Thyroid gland (tissue), 4 donors: ENCODE measurements around the gene TNFSF8. TPM values are rescaled to one million over a fixed set of nuclear protein-coding genes. Genes with fewer than 3 reads are reported as not detected.

Source experiments
- DNase-seq, 2 donors: peaks; one replicate each; pipeline ENCODE4 v3.0.0-alpha.2; 2019
- H3K27ac ChIP-seq, 3 donors: fragments of 200-600 bp; sonication (generic); 1 replicate in 2 of 3; 2 replicates in 1 of 3; pipeline ENCODE4 v1.5.1; 2016 to 2019; ENCODE audit warnings: mild to moderate bottlenecking in 1 of 3, moderate library complexity in 1 of 3
- H3K27me3 ChIP-seq: fragments of 200-600 bp; sonication (generic); one replicate; pipeline ENCODE4 v1.5.1; 2019
- H3K36me3 ChIP-seq, 2 donors: fragments of 200-600 bp; sonication (generic); one replicate each; pipeline ENCODE4 v1.5.1; 2016 to 2019
- H3K4me1 ChIP-seq, 2 donors: fragments of 200-600 bp; sonication (generic); one replicate each; pipeline ENCODE4 v1.5.1; 2017 to 2019
- H3K4me3 ChIP-seq, 3 donors: fragments of 200-600 bp; sonication (generic); replicated peaks in 1 of 3; 1 replicate in 2 of 3; 2 replicates in 1 of 3; pipeline ENCODE4 v1.5.1; 2016; ENCODE audit warnings: mild to moderate bottlenecking in 1 of 3
- H3K9me3 ChIP-seq: fragments of 200-600 bp; sonication (generic); one replicate; pipeline ENCODE4 v1.5.1; 2017
- CTCF ChIP-seq, 6 experiments: fragments of 200-600 bp in 3 of 6; fragments of 450-650 bp in 3 of 6; sonication (generic) in 3 of 6; IDR thresholded peaks; one replicate each; pipeline ENCODE4 v1.5.1; 2016 to 2019; ENCODE audit warnings: antibody characterized with exemption in 6 of 6, mild to moderate bottlenecking in 2 of 6, inconsistent platforms in 1 of 6, moderate library complexity in 1 of 6
- POLR2A ChIP-seq, 2 donors: fragments of 450-650 bp; IDR thresholded peaks; one replicate each; pipeline ENCODE4 v1.6.1; 2017; ENCODE audit warnings: antibody characterized with exemption in 2 of 2, mild to moderate bottlenecking in 2 of 2, moderate library complexity in 1 of 2
- WGBS, 2 donors: methylation state at CpG; one replicate each; pipeline ENCODE4 v1.1.5; 2017; 5-methylcytosine and 5-hydroxymethylcytosine counted together
- intact Hi-C: fragments of 100-400 bp; cut with DNase I; formaldehyde crosslinking; loops from one replicate; pipeline ENCODE4 v1.15.1; 2023
- total RNA-seq, 4 donors: library from RNA; depleted of rRNA; stranded (reverse); fragments of >200 nt; gene quantifications; one replicate each; pipeline ENCODE4 v1.2.3, GENCODE V29; 2016

TNFSF8 gene
- total RNA-seq, 4 donors from 2014 or later: 1.3 to 4.2 (median 2.1) TPM

- H3K4me3 ChIP-seq: no peak overlapping the region
- H3K9me3 ChIP-seq: no peaks in the 10 kb centered on the region
- intact Hi-C loops: no loop called here
- 84 to 87% methylated on average over 3 of the region's 3 CpGs for whole genome bisulfite sequencing, 2 donors
- no peaks in the 10 kb centered on the region for H3K27me3 ChIP-seq
- H3K36me3 ChIP-seq: no peaks in the 10 kb centered on the region
- DNase-seq: no peak
- H3K27ac ChIP-seq: no peak overlapping the region
- peaks cover 0 to 10% of the 10 kb centered on the region in 2 donors for H3K4me1 ChIP-seq
- TF ChIP-seq CTCF (IDR thresholded peaks at IDR 0.05) (no peak), POLR2A (IDR thresholded peaks at IDR 0.05) (no peak)
These were observed 33.2 kb downstream of the TNFSF8 start for GRCh38 chr9:114897196-114897595.

GRCh38 chr9:114896344-114896743, 34.0 kb downstream of the TNFSF8 start:
- no peak overlapping the region for H3K27ac ChIP-seq
- no peak for TF ChIP-seq POLR2A (IDR thresholded peaks at IDR 0.05)
- TF ChIP-seq CTCF (IDR thresholded peaks at IDR 0.05): no peak
- no peak for DNase-seq
- no peak overlapping the region for H3K4me3 ChIP-seq
- H3K27me3 ChIP-seq: no peaks in the 10 kb centered on the region
- H3K9me3 ChIP-seq: no peaks in the 10 kb centered on the region
- no peaks in the 10 kb centered on the region for H3K36me3 ChIP-seq
- intact Hi-C loops: no loop called here
- peaks cover 0 to 10% of the 10 kb centered on the region in 2 donors for H3K4me1 ChIP-seq

DNA sequence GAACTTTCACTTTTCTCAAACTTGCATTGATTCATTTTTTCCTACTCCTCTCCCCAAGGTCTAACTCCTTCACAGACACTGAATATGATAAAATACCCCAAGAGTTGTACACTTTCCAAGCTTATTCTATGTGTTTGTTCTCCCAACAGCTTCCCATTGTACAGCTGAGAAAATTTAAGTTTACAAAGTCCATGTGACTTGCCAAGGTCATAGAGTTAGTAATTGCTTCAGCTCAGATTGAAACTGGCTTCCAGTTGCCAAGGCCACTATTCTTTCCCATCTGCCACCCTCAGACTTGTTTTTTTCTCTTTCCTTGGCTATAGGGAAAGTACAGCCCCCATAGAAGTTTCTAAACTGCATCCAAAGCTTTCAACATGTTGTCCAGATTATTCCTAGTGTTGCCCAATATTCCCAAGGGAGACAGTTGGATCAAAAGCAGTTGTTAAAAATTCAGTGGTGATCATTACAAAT, 34.8 kb downstream of the TNFSF8 start:
- Histone ChIP-seq H3K4me3 (no peak overlapping the region), H3K27me3 (no peaks in the 10 kb centered on the region), H3K9me3 (no peaks in the 10 kb centered on the region), H3K4me1 (peaks cover 0 to 10% of the 10 kb centered on the region in 2 donors), H3K36me3 (no peaks in the 10 kb centered on the region), H3K27ac (no peak overlapping the region)
- intact Hi-C loops: no loop called here
- DNase-seq: no peak
- no peak for TF ChIP-seq CTCF (IDR thresholded peaks at IDR 0.05)
- no peak for TF ChIP-seq POLR2A (IDR thresholded peaks at IDR 0.05)

DNA sequence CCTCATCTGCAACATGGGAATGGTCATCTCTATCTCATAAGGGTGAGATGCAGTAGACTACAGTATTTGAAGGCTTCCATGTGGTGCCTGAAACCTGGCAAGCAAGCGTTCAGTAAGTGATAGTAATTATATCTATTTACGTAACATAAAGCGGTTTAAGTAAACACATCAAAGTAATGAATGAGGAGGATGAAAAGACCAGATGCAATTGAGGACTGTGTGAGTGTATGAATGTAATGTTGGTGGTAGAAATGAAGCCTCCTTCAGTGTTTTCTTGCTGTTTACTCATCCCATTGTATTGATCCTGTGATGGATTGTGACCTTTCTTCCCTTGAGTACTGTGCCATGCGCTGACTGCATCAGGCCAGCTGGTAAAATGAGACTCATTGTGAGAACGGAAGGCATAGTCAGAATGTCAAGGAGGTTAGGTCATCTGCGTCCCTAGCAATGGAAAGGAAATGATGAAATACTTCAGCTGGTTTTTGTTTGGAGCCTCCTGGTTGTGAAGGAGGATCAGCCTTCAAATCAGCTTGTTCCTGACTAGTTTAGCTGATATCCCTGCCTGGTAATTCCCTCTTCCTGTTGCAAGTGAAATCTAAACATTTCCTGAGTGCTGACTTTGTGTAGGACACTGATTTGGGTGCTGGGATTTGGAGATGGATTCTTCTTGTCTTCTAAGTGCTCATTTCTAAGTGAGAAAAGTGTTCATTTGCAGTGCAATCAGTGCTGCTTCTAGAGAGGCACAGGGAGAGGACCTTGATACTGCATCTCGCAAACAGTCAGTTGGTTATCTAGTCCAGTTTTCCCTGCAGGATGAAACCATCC, 35.6 kb downstream of the TNFSF8 start:
- intact Hi-C loops: no loop called here
- TF ChIP-seq POLR2A (IDR thresholded peaks at IDR 0.05): no peak
- no peak for TF ChIP-seq CTCF (IDR thresholded peaks at IDR 0.05)
- no peak for DNase-seq
- 83% methylated on average over 7 of the region's 7 CpGs for WGBS, 2 donors
- Histone ChIP-seq H3K4me3 (no peak overlapping the region), H3K36me3 (no peaks in the 10 kb centered on the region), H3K4me1 (peaks cover 0 to 12% of the 10 kb centered on the region in 2 donors), H3K27ac (no peak overlapping the region), H3K27me3 (no peaks in the 10 kb centered on the region), H3K9me3 (no peaks in the 10 kb centered on the region)

- H3K9me3 ChIP-seq: no peaks in the 10 kb centered on the region
- no peak for TF ChIP-seq CTCF (IDR thresholded peaks at IDR 0.05)
- no peak for TF ChIP-seq POLR2A (IDR thresholded peaks at IDR 0.05)
- H3K4me3 ChIP-seq: no peak overlapping the region
- 79 to 98% methylated on average over 3 of the region's 3 CpGs for WGBS, 2 donors
- peaks cover under 1 to 18% of the 10 kb centered on the region in 2 donors for H3K4me1 ChIP-seq
- DNase-seq: no peak
- H3K36me3 ChIP-seq: no peaks in the 10 kb centered on the region
- H3K27ac ChIP-seq: no peak overlapping the region
- intact Hi-C loops: no loop called here
- no peaks in the 10 kb centered on the region for H3K27me3 ChIP-seq
These were observed 36.2 kb downstream of the TNFSF8 start for GRCh38 chr9:114894206-114894605.
